ENCODE measurements around the gene AP5Z1. TPM values are rescaled to one million over a fixed set of nuclear protein-coding genes. Genes with fewer than 3 reads are reported as not detected.

AP5Z1 gene
- polyA plus RNA-seq, 3 donors from 2014 or later: 36.7 to 64.2 (median 50.6) TPM

- DNase-seq: no peak
- Mint-ChIP-seq H3K27ac (no peak overlapping the region), H3K4me3 (no peak overlapping the region), H3K9me3 (no peaks in the 10 kb centered on the region), H3K27me3 (ENCODE audit: low read depth in 3 of 3) (peaks cover 2 to 6% (median 2%) of the 10 kb centered on the region in 3 donors), H3K36me3 (no peaks in the 10 kb centered on the region), H3K4me1 (peaks cover 4 to 8% of the 10 kb centered on the region in 2 donors)
Measured at GRCh38 chr7:4836206-4836661, 60.8 kb downstream of the AP5Z1 start.

GRCh38 chr7:4837041-4837802 is 61.8 kb downstream of the AP5Z1 start:
- Mint-ChIP-seq H3K4me3 (no peak overlapping the region), H3K4me1 (peaks cover 4 to 8% of the 10 kb centered on the region in 2 donors), H3K36me3 (no peaks in the 10 kb centered on the region), H3K27ac (no peak overlapping the region), H3K27me3 (ENCODE audit: low read depth in 3 of 3) (peaks cover 2 to 6% (median 2%) of the 10 kb centered on the region in 3 donors), H3K9me3 (no peaks in the 10 kb centered on the region)
- peak; percentile 8 to 22 (median 8) for DNase-seq

GRCh38 chr7:4837803-4838625 is 62.6 kb downstream of the AP5Z1 start:
- Mint-ChIP-seq H3K27me3 (ENCODE audit: low read depth in 3 of 3) (peaks cover 2 to 6% (median 5%) of the 10 kb centered on the region in 3 donors), H3K27ac (no peak overlapping the region), H3K36me3 (no peaks in the 10 kb centered on the region), H3K9me3 (no peaks in the 10 kb centered on the region), H3K4me1 (peaks cover 4 to 8% of the 10 kb centered on the region in 2 donors), H3K4me3 (no peak overlapping the region)
- no peak for DNase-seq

GRCh38 chr7:4838626-4839334 is 63.4 kb downstream of the AP5Z1 start:
- no peak overlapping the region for H3K4me3 Mint-ChIP-seq
- no peak overlapping the region for H3K27ac Mint-ChIP-seq
- no peak for DNase-seq
- peaks cover 2 to 7% (median 5%) of the 10 kb centered on the region in 3 donors for H3K27me3 Mint-ChIP-seq (ENCODE audit: low read depth in 3 of 3)
- no peaks in the 10 kb centered on the region for H3K36me3 Mint-ChIP-seq
- peaks cover 4 to 8% of the 10 kb centered on the region in 2 donors for H3K4me1 Mint-ChIP-seq
- no peaks in the 10 kb centered on the region for H3K9me3 Mint-ChIP-seq

GRCh38 chr7:4840079-4840501 is 64.7 kb downstream of the AP5Z1 start:
- H3K9me3 Mint-ChIP-seq: no peaks in the 10 kb centered on the region
- peaks cover 2 to 10% (median 7%) of the 10 kb centered on the region in 3 donors for H3K27me3 Mint-ChIP-seq (ENCODE audit: low read depth in 3 of 3)
- peaks cover 4 to 8% of the 10 kb centered on the region in 2 donors for H3K4me1 Mint-ChIP-seq
- no peak overlapping the region for H3K27ac Mint-ChIP-seq
- no peaks in the 10 kb centered on the region for H3K36me3 Mint-ChIP-seq
- DNase-seq: no peak
- no peak overlapping the region for H3K4me3 Mint-ChIP-seq

Other genes starting within 250 kb of the AP5Z1 start
- 1 to 10 TPM; 1.1 to 3.4 (median 1.5) TPM for gene FOXK1, start 93.3 kb upstream of the AP5Z1 start, polyA plus RNA-seq
- under 1 TPM in 1 of 3 donors, not detected in 2; 0.21 TPM for gene PAPOLB, start 86.4 kb downstream of the AP5Z1 start, polyA plus RNA-seq
- not detected for gene RADIL, start 108.1 kb downstream of the AP5Z1 start, polyA plus RNA-seq
- not detected for gene MMD2, start 183.6 kb downstream of the AP5Z1 start, polyA plus RNA-seq

Data from immature natural killer cell (primary cell).